Activated naive CD8-positive, alpha-beta T cell treated with anti-CD3 and anti-CD28 coated beads, Interleukin-2, amount 50 U/mL, for 16 hours (primary cell): ENCODE data around the gene BTBD9.
"Not testable (repeated sequence)": the region's sequence is repeated elsewhere in the genome, so short reads cannot be mapped to it uniquely, and the experiment has no call there.

Source experiments
- DNase-seq: peaks from one replicate; pipeline ENCODE4 v3.0.0-alpha.2; 2020; ENCODE audit warnings: low read depth, low spot score

The BTBD9 gene

GRCh38 chr6:38347829-38348228 lies 291.9 kb downstream of the BTBD9 start:
- DNase-seq, result not testable (repeated sequence)

GRCh38 chr6:38346291-38347079 lies 293.2 kb downstream of the BTBD9 start:
- no peak for DNase-seq

- DNase-seq, result no peak
Observed at GRCh38 chr6:38345586-38345985, 294.1 kb downstream of the BTBD9 start.

GRCh38 chr6:38341496-38341895 lies 298.2 kb downstream of the BTBD9 start:
- DNase-seq, result no peak

- DNase-seq, result no peak
Observed at GRCh38 chr6:38339914-38340313, 299.8 kb downstream of the BTBD9 start.

- no peak for DNase-seq
Observed at GRCh38 chr6:38337819-38338465, 301.8 kb downstream of the BTBD9 start.

- no peak for DNase-seq
Observed at GRCh38 chr6:38336922-38337321, 302.8 kb downstream of the BTBD9 start.

- no peak for DNase-seq
Observed at GRCh38 chr6:38326837-38327236, 312.9 kb downstream of the BTBD9 start.

- DNase-seq, result no peak
Observed at GRCh38 chr6:38323216-38323615, 316.5 kb downstream of the BTBD9 start.

GRCh38 chr6:38322138-38322537 lies 317.6 kb downstream of the BTBD9 start:
- no peak for DNase-seq

- DNase-seq, result no peak
Observed at GRCh38 chr6:38320843-38321242, 318.9 kb downstream of the BTBD9 start.

- DNase-seq, result no peak
Observed at GRCh38 chr6:38320358-38320757, 319.4 kb downstream of the BTBD9 start.

- DNase-seq, result no peak
Observed at GRCh38 chr6:38319256-38320212, 320.2 kb downstream of the BTBD9 start.

- no peak for DNase-seq
Observed at GRCh38 chr6:38316099-38316868, 323.4 kb downstream of the BTBD9 start.

- no peak for DNase-seq
Observed at GRCh38 chr6:38311201-38311600, 328.5 kb downstream of the BTBD9 start.

GRCh38 chr6:38310061-38310460 lies 329.7 kb downstream of the BTBD9 start:
- no peak for DNase-seq

GRCh38 chr6:38307740-38308139 lies 332.0 kb downstream of the BTBD9 start:
- no peak for DNase-seq

GRCh38 chr6:38306931-38307330 lies 332.8 kb downstream of the BTBD9 start:
- DNase-seq, result no peak

GRCh38 chr6:38305995-38306681 lies 333.6 kb downstream of the BTBD9 start:
- no peak for DNase-seq

- no peak for DNase-seq
Observed at GRCh38 chr6:38302838-38303237, 336.9 kb downstream of the BTBD9 start.

- no peak for DNase-seq
Observed at GRCh38 chr6:38302081-38302480, 337.6 kb downstream of the BTBD9 start.
